ENCODE measurements around the gene PRKG1.
"Not testable (repeated sequence)": the region's sequence is repeated elsewhere in the genome, so short reads cannot be mapped to it uniquely, and the experiment has no call there.

The PRKG1 gene

DNA sequence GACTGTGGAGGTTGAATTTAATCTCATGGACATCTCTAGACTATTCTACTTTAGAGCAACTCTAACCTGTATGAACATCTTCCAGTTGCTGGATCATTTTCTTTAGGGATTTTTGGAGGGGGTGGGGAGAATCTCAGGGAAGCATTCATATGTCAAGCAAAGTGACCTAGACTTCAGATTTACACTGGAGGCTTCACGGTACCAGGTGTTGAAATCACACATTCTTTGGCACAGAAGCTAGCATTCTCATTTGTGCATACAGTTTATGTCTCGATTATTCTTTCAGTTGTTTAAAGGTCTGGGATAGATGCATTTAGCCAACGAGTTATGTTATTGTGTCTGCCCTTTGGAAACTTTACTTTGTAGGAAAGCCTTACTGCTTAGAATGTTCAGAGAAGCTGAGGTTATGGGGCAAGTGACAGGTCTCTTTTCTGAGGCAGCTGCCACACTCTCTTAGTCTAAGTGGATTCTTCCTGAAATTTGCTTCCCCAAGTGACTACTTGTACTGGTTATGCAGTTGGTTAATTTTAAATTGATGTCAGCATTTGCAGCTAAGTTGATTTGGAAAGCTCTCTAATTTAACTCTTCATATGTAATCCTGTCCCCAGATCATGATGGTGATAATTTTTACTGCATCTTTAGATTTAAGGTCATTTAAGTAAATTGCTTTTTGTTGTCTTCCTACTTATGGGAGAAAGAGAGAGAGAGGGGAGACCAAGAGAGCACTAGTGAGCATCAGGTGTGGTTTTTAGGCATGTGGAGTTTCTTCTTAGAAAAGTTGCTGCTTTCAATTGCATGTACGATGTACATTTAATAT lies 153.8 kb downstream of the PRKG1 start:
- no peak for DNase-seq (ENCODE audit: low spot score)

DNA sequence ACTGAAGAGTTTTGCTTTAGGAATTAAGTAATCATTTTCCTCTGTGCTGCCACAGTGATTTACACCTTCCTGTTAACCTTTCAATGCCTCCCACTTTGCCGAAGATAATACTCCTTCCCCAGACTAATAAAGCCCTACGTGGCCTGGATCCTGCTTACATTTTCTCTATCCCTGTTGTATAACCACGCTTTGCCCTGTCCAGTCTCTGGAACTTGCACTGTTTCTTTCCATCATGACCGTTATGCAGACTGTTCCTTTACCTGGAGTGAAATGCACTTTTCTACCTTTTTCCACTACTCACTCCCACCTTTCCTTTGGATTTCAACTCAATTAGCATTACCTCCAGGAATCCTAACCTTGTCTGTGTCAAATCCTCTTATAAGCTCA lies 154.4 kb downstream of the PRKG1 start:
- no peak for DNase-seq (ENCODE audit: low spot score)

DNA sequence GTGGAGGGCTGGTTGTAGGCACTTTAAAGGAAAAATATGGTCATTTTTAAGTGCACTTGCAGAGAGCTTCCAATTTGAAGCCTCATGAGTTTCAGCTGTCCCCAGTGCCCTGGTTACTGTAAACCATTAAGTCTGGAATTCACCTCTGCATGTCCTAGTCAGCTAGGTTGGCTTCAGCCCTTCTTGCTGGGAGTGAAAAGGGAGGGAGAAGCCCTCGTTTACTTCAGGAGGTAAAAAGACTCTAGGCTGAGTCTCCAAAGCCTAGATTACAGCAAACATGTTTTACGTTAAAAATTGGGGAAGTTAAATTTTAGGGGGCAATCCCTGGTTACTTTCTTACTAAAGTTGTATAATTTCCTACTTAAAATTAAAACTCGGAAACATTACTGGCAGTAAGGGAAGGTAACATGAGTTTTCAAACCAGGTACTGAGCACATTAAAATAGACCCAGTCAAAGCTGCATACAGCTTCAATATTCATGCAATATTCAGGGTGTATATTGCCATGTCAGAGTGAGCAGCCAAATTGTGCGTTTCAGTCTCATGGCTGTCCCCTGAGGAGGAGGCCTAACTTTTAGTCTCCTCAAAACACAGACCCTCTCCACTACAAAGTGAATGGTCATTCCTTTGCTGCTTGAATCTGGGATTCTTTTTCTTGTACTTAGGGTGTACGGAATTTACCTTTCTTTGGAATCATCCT lies 156.7 kb downstream of the PRKG1 start:
- DNase-seq (ENCODE audit: low spot score): no peak

DNA sequence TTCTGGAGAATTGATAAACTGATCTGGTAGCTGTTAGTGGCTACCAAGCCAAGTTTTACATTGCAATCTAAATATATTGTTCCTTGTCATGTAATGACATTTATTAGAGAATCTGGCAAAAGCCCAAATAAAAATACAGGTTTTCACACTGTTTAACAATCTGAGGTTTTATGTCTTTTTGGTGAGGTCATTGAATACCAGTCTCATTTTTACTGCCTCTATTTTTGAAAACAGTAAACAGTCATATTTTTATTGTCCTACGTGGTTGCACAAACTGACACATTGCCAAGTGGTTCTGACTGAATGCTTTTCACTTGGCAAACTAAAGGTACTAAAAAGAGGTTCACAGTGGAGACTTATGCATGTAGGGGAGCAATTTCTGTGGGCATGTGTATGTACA lies 157.5 kb downstream of the PRKG1 start:
- DNase-seq (ENCODE audit: low spot score): no peak

DNA sequence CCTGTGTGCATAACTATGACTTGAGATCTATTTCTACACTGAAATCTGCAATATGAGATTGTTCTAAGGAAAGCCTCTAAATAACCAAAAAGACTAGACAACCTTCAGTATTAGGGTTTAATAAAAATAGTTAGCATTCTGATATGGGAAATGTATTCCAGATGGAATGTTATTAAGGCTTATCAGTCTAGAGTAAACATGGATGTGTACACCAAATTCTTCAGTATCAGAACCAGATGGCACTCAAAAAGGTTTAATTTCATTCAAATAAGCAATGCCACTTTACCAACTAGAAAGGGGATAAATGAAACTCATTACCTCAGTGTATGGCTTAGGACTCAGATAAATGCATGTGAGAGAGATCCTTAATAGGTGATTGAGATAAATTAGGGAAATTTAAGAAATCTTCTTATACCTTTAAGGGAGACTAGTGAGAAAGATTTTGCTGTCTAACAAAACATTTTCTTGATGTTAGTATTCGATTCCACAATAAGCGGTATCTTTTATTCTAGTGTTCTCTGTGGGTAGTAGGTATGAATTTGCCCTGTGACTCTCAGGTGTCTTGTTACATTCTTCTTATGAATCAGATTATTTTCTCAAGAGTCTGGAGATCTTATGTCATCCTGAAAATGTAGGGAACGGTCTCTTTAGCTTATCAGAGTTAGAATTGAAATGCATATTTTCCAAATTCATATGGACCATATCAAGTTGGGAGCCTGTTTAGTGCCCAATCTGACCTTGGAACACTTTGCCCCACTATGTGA lies 159.2 kb downstream of the PRKG1 start:
- DNase-seq (ENCODE audit: low spot score): no peak

DNA sequence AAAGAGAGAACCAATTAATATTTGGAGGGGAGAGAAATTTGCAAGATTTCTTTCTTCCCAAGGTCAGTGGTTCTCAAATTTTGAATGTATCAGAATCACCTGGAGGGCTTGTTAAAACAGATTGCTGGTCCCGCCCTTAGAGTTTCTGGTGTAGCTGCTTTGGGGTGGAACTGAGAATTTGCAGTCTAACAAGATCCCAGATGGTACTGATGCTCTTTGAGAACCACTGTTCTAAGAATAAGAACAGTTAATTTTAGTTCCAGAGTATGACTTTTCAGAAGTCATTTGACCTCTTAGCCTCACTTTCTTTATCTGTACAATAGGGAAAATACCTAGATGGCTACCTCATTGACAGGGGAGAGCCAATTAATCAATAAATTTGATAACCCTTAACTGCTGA lies 161.6 kb downstream of the PRKG1 start:
- DNase-seq (ENCODE audit: low spot score): no peak

DNA sequence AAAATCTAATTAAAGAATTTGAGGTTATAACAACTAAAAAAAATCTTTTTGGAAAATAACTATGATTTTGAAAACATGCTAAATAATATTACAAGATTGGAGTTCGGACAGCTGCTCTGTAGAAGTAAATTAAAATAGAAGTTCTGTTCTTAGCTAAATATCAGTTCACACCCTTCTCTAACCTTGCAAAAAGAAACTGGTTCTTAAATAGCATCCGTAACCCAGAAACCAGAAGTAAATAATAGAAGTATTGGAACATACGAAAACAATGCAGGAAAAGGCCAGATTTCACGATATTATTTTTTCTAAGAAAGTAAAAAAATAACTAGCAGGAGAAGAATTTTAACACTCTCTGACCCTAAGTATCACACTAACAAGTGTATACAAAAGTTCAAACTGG lies 164.7 kb downstream of the PRKG1 start:
- no peak for DNase-seq (ENCODE audit: low spot score)

DNA sequence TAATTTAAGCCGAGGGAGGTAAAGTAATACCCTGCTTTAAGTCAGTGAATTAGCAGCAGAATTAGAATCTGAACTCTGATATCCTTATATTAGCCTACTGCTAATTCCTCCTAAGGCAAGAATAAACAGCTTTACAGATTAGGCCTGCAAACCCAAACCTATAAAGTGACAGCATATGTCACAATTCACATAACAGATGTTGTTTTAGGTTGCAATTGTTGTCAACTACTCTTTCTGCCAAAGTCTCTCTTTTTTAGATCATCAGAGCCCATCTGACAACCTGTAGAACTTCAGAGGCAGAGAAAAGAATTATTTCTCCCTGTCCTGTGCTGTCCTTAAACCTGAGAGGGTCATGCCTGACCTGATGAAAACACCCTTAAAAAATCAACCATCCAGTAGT lies 167.2 kb downstream of the PRKG1 start:
- no peak for DNase-seq (ENCODE audit: low spot score)

DNA sequence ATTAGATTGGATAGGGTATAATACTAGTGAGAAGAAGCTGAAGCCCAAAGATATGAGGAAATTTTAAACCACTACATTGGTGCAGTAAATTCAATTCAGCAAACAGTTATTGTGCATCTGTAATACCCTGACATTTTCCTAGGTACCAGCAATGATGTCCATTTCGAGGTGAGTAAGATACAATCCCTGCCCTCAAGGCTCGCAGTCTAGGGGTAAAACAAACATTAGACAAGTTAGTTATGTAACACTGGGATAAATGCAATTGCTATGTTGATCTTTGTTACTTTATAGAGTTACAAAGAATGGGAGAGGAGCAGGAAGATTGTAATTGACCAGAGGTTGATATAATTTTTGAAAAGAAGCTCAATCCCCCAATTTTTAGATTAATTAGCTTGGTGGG lies 168.1 kb downstream of the PRKG1 start:
- no peak for DNase-seq (ENCODE audit: low spot score)

DNA sequence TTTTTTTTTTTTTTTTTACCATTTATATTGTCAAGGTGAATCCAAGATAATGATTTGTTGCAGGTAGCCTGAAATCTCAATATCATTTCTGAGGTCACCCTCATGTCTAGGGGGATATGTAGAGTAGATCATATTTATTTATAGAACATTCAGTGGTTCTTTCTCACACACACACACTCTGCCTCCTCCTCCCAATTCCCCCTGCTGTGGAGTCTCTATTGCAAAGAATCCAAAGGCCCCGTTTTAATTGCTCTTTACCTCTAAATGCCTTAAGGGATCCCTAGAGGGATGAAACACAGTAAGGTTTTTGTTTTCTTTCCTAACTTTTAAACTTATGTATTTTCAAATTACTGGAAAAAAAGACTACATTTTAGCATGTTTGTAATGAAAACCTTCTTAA lies 170.0 kb downstream of the PRKG1 start:
- DNase-seq (ENCODE audit: low spot score): no peak

DNA sequence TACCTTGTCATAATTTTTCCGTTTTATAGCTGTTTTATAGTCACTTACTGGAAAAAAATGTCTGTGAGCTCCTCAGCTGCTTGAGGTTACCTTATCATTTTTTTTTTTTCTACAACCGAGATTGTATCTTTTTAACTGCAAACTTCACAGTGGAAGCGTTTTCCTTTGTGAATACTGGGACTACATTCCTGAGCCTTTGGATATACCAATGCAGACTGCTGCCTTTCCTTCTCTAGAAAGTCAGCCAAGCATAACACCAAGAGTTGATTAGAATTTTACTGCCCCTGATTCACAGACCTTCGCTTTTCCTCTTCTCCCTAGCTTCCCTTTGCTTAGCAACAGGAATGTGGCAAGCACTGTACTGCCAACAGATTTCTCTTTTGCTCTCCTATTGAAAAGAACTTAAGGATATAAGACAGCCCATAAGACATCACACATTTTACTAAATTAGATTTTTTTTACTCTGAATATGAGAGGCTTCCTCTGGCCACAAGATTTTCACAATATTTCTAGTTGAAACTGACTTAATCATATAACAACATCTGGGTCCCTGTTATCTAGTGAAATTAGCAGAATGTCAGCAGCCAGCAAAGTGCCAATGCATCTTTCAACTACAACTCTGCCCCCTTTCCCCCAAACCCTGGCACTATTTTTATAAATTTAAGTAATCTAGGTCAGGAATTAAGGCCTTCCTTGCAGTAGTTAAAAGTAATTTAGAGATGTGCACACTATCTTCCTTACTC lies 170.6 kb downstream of the PRKG1 start:
- peak; percentile 19 for DNase-seq (ENCODE audit: low spot score)

DNA sequence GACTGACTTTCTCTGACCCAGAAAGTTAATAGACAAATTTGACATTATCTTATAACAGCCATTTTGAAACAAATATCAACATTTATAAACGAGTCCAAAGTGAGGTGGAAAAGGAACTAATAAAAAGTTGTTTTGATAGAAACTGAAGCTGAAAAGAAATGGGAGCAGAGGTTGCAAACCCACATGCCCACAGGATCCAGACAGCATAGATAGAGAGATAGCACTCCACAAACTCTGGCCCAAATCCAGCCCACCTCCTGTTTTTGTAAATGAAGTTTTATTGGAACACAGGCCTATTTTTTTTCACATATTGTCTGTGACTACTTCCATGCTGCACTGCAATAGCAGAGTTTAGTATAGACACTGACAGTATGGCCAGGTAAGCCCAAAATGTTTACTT lies 171.9 kb downstream of the PRKG1 start:
- no peak for DNase-seq (ENCODE audit: low spot score)

DNA sequence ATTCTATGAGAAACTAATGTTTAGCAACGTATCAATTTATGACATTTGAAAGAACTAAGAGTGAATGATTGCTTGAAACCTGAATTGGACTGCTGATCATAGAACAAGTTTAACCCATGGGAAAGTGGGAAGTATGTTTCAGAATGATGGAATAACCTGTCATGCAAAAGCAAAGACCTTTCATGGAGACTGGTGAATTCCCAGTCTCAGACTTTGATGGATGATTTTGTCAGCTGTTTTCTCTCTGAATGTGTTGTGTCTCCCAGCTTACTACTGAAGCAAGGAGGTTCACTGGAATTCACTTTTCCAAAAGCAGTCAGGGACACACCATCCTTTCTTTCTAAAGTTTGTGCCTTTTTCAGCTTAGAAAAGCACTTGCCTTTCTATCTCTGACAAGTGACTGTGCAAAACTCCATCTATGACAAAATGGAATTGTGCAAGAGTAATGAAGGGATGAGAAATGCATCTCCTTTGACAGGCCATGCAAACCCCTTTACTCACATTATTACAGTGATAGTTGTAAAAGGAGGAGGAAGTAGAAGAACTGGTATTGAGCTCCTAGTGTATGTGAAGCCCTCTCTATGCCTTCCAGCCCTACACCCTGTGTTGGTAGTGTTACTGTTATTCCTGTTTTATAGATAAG lies 176.1 kb downstream of the PRKG1 start:
- no peak for DNase-seq (ENCODE audit: low spot score)

DNA sequence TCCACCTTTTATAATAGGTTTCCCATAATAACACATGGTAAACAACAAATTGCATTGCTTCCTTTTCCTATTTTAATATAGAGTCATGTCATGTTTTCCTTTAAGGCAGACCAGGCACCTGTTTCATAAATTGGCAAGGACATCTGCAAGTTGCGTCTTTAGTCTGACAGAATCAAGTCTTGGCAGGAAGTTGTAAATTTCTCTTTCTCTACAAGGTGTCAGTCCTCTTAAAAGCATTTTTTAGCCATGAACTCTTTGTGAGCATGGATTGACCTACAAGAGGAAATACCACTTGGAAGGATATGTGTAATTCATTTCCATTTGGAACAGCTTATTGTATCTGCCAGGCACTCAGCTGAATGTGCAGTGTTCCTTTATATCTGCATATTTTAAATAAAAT lies 176.8 kb downstream of the PRKG1 start:
- DNase-seq (ENCODE audit: low spot score): no peak

DNA sequence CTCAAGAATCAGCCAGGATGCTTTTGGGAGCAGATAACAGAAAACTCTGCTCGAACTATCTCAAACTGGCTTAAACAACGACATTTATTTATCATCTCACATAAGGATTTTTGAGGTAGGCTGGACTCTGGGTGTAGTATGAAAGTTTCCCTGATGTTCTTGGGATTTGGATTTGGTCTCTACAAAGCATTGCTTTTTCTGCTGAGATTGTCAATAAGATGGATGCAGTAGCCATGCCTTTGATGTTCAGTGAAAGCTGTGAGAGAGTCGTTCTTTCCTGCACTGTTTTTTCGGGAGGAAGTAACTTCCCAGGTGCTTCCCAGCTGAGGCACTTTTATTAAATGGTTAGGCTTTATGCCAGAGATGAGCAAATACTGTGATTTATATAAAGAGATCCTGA lies 181.1 kb downstream of the PRKG1 start:
- DNase-seq (ENCODE audit: low spot score): no peak

DNA sequence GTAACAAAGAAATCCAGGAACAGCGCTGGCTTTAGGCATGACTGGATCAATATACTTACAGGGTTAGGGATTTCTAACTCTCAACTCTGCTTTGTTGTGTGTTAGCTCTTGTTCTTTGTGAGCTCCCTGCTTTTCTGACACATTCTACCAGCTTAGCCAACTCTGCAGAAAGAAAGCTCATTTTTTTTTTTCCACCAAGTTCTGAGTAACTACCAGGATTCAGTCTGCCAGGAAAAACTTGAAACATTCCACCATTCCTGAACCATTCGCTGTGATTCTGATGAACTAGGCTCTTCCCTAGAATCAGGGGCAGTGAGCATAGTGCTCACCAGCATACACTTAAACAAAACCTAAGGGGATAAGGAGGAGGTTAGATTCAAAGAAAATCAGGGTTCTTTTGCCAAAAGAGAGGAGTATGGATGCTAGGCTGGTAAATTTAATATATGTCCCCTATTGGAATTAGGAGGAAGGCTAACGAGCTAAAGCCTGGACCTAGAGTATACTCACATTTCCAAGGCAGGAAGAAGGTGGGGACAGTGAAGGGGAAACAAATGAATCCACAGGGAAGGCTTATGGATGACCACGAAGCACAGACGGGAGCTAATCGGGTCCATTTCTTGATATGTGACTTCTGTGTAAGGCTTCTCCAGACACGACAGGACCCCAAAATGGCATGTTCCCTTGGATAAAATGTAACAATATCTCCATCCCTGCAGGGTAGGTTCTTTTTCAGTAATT lies 183.4 kb downstream of the PRKG1 start:
- no peak for DNase-seq (ENCODE audit: low spot score)

DNA sequence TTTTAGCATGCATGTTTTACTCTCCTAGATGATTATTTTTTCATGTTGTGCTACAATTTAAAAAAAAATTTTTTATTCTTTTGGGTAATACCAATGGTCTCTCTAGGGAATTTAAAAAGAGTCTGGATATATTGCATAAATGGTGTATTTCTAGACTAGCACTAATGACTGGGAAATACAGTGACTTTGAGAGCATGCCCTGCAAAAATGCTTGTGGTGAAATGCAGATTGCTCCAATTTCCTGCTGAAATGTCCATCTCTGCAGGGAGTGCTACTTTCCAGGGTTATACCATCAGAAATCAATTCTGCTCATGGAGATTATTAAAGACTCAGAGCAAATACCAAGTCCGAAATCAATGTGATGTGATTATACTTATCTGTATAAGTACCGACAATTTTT lies 186.1 kb downstream of the PRKG1 start:
- DNase-seq (ENCODE audit: low spot score): no peak

DNA sequence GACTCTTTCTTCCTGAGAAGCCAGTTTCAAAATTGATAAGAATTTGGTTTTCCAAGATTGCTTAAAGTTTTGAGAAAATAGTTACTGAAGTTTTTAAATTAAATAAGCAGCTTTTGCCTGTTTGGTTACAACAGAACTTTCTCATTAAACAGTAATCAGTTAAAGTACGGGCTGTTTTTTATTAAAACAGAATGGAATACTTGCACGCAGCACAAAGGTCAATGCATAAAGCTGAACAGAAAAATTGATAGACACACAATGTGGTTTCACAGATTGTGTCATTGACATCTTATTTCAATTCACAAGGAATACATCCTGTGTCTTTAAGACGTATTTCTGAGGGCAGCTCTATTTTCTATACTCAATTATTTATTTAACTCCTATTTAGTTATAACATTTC lies 192.2 kb downstream of the PRKG1 start:
- no peak for DNase-seq (ENCODE audit: low spot score)

DNA sequence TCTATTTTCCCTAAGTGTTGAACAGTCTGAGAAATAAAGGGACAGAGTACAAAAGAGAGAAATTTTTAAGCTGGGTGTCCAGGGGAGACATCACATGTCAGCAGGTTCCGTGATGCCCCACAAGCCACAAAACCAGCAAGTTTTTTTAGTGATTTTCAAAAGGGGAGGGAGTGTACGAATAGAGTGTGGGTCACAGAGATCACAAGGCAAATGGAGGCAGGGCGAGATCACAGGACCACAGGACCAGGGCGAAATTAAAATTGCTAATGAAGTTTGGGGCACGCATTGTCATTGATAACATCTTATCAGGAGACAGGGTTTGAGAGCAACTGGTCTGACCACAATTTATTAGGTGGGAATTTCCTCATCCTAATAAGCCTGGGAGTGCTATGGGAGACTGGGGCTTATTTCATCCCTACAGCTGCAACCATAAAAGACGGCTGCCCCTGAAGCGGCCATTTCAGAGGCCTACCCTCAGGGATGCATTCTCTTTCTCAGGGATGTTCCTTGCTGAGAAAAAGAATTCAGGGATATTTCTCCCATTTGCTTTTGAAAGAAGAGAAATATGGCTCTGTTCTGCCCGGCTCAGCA lies 193.8 kb downstream of the PRKG1 start:
- DNase-seq (ENCODE audit: low spot score): not testable (repeated sequence)

DNA sequence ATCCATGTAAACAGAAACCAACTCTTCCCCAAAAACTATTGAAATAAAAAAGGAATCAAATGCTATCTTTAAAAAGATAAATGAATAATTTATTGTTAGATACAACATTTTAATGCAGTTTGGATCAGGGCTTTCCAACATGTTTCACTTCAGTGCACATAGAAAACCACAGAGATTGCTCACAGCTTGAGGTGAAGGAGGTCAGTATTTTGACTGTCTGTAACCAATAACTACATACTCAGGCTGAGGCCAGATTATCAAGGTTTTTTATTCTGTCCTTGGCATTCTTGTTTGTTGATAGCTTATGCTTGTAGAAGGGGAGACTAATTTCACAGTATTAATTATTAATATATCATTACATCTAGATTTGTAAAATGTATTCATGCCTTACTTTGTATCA lies 195.5 kb downstream of the PRKG1 start:
- peak; percentile 7 for DNase-seq (ENCODE audit: low spot score)
